NCI-H2107 (cell line): ENCODE results near the gene EXOC4.
A peak's percentile ranks its signal among the peaks of the same experiment; 100 is the strongest.

Source experiments
- DNase-seq: peaks from one replicate; lab custom pipeline; 2025; lab: John Stamatoyannopoulos, UW

EXOC4 gene

GRCh38 chr7:133829336-133829897, 576.5 kb downstream of the EXOC4 start:
- DNase-seq = no peak

GRCh38 chr7:133830081-133830480, 577.2 kb downstream of the EXOC4 start:
- DNase-seq = no peak

- DNase-seq = no peak
Observed at GRCh38 chr7:133836666-133837065, 583.8 kb downstream of the EXOC4 start.

GRCh38 chr7:133837224-133837623, 584.3 kb downstream of the EXOC4 start:
- no peak for DNase-seq

- no peak for DNase-seq
Observed at GRCh38 chr7:133839121-133839520, 586.2 kb downstream of the EXOC4 start.

- DNase-seq = no peak
Observed at GRCh38 chr7:133843341-133843740, 590.5 kb downstream of the EXOC4 start.

GRCh38 chr7:133845005-133845404, 592.1 kb downstream of the EXOC4 start:
- DNase-seq = no peak

GRCh38 chr7:133846203-133846945, 593.5 kb downstream of the EXOC4 start:
- DNase-seq = no peak

- no peak for DNase-seq
Observed at GRCh38 chr7:133850497-133851280, 597.8 kb downstream of the EXOC4 start.

- DNase-seq = no peak
Observed at GRCh38 chr7:133851411-133851810, 598.5 kb downstream of the EXOC4 start.

GRCh38 chr7:133853706-133854276, 600.9 kb downstream of the EXOC4 start:
- DNase-seq = peak; percentile 82

GRCh38 chr7:133854739-133855138, 601.9 kb downstream of the EXOC4 start:
- DNase-seq = no peak

GRCh38 chr7:133857376-133858119, 604.7 kb downstream of the EXOC4 start:
- DNase-seq = no peak

GRCh38 chr7:133858311-133858710, 605.4 kb downstream of the EXOC4 start:
- DNase-seq = no peak

- peak; percentile 69 for DNase-seq
Observed at GRCh38 chr7:133859231-133859630, 606.4 kb downstream of the EXOC4 start.

- no peak for DNase-seq
Observed at GRCh38 chr7:133859871-133860450, 607.1 kb downstream of the EXOC4 start.

GRCh38 chr7:133860628-133861335, 607.9 kb downstream of the EXOC4 start:
- DNase-seq = no peak

- no peak for DNase-seq
Observed at GRCh38 chr7:133861876-133862275, 609.0 kb downstream of the EXOC4 start.

- no peak for DNase-seq
Observed at GRCh38 chr7:133863362-133864061, 610.6 kb downstream of the EXOC4 start.

GRCh38 chr7:133869556-133869955, 616.7 kb downstream of the EXOC4 start:
- DNase-seq = no peak
